HG03139 (cell line): ENCODE results near the gene TSGA10.
"Not testable (repeated sequence)": the region's sequence is repeated elsewhere in the genome, so short reads cannot be mapped to it uniquely, and the experiment has no call there.

ENCODE experiments used
- ATAC-seq: cut with Tn5 transposase; IDR thresholded peaks from one replicate; pipeline ENCODE4 v1.9.1; 2021; ENCODE audit not compliant: unreplicated experiment

Gene TSGA10

DNA sequence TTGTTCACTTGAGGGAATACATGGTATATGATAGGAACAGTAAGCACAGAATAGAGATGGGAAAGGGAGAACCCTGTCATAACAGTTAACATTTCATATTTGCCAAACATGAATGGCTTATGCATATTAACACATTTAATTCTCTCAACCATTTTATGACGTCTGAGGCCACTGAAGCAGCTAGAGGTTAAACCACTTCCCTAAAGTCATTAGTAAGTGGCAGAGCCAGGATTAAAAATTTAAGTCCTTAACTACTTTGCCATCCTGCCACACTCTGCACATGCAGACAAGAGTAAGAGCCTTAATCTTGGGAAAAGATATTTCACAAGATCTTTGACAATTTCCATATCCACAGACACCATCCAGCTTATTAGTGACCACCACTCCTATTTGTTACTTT, 2.1 kb upstream of the TSGA10 start:
- ATAC-seq, result no peak

DNA sequence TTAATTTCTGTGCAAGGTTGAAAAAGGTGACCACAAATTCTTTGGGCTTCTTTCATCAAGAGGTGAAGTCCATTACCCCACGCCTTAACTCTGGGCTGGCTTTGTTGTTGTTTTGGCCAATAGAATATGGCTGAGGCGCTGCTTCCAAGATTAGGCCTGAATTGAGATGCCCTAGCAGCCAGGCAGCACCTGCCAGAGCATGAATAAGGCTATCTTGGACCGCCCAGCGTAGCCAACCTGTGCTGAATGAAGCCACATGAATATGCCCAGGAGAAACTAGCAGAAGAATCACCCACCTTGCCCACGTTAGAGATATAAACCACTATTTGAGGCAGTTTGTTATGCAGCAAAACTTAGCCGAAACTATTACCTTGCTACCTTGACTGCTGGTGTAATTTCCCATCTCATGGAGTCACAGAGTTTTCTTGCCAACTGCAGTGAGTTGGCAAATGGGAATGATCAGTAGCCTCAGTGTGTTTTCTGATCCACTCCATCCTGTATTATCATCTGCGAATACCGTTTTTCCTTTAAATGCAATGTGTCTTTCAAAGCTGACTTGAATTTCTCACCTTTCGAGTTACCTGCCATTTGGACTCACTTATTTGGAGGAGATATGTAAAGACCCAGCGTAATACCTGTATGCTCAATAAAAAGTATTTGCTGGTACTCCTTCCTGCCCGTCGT, 679 bp downstream of the TSGA10 start:
- no peak for ATAC-seq

DNA sequence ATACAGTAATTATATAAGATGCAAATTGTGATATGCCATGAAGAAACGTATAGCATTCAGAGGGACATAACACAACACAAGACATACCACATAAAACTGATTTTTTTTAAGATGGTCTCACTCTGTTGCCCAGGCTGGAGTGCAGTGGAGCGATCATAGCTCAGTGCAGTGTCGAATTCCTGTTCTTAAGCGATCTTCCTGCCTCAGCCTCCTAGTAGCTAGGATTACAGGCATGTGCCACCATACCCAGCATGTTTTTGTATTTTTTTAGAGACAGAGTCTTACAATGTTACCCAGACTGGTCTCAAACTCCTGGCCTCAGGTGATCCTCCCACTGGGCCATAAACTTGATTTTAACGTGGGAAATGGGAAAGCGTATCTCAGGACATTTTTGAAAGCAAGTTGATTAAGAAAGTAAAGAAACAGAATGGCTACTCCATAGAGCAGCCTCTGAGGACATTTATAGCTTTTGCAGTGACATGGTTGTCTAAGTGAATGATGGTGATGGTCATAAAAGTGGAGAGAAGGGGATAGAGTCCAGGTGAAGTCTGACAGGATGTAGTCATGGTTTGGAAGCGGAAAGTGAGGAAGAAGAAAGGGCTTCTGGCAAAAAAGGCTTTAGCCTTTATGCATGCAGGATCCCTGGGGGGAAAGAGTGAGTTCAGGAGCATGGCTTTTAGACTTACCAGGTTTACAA, 2.4 kb downstream of the TSGA10 start:
- ATAC-seq, result no peak

DNA sequence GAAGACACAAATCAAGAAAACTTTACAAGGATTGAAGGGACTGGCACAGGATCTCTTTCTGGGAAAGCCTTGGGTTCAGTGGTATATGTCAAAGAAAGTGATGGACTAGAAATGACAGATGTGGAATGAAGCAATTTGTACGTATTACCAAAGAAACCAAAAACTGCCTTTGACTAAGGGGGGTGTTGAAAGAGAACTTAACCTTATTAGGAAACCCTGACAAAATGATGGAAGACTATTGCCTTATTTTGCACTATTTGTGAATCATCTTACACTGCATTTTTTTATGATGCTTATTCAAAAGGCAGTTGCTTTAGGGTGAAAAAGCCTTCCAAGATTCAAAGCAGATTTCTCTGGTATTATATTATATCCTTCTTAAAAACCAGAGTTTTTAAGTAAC, 4.0 kb downstream of the TSGA10 start:
- ATAC-seq, result no peak

DNA sequence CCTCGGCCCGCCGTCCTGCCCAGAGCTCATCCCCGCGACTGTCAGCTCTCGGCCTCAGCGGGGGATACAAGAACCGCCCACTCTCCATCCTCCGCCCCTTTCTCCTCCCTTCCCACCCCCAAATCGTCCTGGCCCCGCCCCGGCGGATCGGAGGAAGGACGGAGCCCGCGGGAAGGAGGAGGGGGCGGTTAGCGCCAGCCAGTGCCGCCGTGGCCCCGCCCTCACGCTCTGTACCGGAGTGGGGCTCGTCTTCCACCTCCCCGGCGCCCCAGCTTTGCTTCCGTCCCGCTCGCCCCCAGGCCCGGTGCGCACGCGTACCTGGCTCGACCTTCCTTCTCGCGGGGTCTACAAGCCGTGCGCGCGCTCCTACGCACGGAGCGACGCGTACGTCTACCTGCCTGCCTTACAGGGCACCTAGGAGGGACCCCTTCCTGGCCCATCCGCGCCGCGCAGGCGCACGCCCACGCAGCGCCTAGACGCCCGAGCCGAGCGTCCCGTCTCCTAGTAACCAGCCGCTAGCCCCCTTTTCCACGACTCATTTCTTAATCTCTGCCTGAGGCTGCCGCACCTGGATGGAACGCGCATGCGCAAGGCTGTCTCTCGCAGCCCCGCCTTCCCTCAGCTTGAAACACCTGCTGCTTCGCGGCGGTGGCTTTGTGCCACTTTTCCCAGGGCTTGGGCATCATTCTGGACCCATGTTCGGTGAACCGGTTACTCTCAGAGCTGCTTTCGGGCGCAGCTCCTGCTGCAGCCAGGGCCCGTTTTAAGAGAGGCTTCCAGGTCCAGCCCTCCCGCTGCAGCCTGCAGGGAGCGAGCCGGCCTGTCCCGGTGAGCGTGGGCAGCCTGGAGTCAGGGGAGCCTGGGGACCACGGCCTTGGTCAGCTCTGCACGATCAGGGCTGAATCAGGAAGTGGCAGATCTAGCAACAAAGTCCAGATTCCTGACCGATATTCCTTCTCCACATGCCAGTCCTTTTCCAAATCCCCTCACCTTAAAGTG, 13.3 kb downstream of the TSGA10 start, which contains the start of gene C2orf15:
C2orf15 (plus strand) TSS at position 598 of the 999 bp plus-strand sequence. CDS start 8,852 bp downstream, outside the sequence.
- peak; percentile 89 for ATAC-seq

DNA sequence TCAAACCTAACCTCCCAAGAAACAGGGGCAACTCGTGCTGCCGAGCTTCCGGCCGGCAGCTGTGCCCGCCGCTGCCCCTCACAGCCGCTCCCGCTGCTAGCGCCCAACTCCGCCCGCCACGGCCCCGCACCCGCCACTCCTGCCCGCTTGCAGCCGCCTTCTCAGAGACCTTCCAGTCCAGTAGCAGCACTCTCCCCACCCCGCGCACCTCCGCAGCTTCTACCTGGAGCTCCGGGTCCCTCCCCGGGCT, 14.0 kb downstream of the TSGA10 start:
- peak; percentile 24 for ATAC-seq

DNA sequence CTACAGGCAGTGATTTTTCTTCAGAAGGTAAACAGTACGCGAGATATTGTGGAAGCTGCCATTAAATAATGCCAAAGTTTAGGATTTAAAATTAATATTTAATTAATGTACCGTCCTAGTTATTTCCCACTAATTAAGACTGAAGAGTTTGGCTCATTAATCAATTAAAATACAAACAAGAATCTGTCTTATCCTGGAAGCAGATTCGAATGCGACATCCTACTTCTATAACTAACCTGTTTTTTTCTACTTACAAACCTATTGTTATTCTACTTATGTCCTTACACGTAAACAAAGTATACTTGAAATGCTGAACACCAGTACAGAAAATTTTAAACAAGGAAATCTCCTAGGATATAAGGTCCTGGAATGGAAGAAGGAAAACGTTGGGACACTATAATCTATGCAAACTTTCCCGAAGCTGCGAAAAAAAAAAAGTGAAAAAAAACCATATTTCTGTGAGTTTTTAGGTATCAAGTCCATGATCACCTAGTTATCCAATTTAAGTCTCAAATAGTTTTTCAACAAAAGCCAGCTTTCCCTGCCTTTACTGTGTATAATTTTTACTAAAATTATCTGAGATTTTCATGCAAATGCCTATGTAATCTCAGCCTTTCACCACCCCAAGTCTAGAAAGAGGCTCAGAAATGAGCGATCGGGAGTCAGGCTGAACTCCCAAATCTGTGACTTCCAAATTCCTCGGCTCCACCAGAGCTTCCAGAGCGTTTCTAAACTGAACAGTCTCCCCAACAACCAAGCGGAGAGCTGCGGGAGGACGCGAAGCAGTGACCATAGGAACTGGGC, 14.5 kb downstream of the TSGA10 start:
- ATAC-seq, result no peak

DNA sequence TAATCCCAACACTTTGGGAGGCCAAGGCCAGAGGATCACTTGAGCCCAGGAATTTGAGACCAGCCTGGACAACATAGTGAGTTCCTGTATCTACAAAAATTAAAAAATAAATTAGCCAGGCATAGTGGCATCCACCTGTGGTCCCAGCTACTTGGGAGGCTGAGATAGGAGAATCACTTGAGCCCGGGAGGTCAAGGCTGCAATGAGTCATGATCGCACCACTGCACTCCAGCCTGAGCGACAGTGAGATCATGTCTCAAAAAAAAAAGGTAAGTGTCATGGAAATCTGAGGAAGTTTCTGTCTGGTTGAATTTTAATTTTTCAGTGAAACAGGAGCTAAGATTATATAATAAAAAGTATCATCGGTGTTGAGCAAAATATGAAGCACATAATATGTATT, 15.7 kb downstream of the TSGA10 start:
- no peak for ATAC-seq

DNA sequence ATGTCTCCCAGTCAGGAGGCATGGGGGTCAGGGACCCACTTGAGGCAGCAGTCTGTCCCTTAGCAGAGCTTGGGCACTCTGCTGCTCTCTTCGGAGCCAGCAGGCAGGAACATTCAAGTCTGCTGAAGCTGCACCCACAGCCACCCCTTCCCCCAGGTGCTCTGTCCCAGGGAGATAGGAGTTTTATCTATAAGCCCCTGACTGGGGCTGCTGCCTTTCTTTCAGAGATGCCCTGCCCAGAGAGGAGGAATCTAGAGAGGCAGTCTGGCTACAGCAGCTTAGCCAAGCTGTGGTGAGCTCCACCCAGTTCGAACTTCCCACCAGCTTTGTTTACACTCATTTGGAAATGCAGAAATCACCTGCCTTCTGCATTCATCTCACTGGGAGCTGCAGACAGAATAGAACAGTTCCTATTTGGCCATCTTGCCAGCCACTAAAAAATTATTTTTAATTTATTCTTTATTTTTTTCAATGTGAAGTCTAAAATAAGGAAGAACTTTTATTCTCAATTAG, 19.6 kb downstream of the TSGA10 start:
- not testable (repeated sequence) for ATAC-seq

DNA sequence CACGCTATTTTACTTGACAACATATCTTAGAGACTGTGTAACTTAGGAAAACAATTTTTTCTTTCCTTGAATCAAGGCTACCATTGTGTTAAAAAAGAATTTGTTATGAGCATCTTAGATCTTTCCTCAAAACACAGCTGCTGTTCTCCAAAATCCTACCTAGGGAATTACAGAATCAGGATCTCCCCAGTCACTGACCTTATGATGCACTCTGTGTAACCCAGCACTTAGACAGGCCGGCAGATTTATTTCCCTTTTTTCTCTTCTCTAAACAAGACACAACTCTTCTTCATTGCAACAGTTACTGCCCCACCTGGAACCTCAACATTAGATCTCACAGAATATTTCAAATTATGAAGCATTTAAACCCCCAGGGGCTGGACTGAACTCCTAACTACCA, 26.8 kb downstream of the TSGA10 start:
- no peak for ATAC-seq

DNA sequence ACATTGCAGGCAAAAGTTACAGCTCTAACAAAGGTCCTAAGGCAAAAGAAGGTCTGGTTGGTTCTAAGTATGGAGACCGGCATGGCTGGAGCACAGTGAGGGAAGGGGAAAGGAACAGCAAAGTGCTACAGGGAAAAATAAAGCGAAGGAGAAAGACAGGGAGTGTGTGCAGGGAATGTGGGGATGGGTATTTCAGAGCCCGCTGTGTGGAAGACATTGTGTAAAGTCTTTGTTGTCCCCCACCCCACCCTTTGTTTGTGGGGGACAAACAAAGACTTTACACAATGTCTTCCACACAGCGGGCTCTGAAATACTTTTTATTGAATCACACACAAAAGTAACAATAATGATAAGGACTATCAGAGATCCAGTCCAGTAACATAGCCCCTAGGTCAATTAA, 42.1 kb downstream of the TSGA10 start:
- ATAC-seq, result no peak

DNA sequence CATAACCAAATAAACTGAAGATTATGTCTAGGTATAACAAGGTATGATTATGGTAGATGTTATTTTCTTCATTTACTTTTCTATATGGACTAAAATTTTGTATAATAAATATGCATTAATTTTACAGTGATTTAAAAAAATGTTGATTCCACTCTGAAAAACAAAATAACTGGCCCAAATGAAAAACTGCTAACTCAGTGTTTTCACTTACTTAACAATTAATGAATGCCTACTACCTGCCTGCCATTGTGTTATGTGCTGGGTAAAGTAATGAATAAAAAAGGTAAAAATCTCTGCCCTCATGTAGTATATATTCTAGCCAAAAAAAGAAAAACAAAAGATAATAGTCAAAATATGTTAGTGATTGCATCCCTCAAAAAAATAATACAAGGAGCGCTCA, 42.8 kb downstream of the TSGA10 start:
- ATAC-seq, result no peak

DNA sequence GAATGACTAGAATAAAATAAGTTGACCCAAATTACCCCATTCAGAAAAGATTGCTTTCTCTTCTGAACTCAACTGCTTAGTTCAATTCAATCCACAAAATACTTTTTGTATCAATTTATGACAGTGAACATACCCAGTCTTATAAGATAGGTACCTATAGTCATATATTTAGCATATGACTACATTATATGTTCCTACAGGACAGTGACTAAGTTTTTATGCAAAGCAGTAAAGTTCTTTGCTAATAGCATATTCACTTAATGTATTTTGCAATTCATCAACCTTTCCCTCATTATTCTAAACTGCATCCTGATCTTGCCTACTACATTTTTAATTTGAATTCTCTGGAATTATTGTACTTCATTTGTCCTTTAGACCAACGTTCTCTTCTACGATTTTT, 43.5 kb downstream of the TSGA10 start:
- no peak for ATAC-seq

DNA sequence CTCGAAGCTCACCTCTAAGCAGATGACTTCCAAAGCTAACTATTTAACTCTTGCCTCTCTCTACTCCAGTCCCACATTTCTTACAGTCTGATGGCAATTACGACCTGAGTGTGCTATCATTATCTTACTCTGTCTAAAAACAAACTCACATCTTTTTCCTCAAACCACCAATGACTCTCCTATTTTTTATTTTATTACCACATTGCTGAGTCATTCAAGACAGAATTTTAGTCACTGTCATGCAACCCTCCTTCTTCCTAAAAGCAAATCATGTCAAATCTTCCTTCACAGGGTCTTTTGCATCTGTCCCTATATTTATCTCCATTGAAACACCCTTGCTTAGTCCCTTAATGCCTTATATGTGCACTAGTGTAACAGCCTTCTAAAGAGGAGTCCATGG, 47.8 kb downstream of the TSGA10 start:
- no peak for ATAC-seq

DNA sequence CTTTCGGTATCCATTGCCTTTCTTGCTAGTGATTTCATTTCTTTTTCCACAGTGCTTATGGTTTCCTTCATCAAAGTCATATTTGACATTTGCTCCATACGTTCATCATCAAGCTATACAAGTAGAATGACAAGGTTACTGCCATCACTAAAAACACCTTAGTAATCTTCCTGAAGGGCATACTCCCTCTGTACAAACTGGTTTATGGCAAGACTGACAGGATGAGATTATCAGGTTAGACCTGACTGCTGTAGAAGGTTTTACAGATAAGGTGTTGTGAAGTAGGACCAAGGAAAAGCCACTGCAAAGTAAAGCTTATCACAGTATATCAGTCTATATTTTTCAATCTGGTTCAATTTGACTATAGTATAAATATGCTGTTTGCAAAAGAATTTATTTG, 50.7 kb downstream of the TSGA10 start:
- no peak for ATAC-seq

DNA sequence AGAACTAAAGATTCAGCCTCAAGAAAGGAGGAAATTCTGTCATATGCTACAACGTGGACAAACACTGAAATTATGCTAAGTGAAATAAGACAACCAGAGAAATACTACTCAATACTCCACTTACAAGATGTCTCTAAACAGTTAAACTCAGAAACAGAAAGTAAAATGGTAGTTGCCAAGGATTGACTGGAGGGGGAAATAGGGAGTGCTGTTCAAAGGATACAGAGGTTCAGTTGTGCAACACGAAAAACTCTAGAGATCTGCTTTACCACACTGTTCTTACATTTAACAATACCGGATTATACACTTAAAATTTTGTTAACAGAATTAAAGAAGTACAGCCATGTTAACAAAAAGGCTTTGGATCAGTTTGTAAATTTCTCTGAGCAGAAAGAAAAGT, 53.0 kb downstream of the TSGA10 start:
- ATAC-seq, result no peak

DNA sequence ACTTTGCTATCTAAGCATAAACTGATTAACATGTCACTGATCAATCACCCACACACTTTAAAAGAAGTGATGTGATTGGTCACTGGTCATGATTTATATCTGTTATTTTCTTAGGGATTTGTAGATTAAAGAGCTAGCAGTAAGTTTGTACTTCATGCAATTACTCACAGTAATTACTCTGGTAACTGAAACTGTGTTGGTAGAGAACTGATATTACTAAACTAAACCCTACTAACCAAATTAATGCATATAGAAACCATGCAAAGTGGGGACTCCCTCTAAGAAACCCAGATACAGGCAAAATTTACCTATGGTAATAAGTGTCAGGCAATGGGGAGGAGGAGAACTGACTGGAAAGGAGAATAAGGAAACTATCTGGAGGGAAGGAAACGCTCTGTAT, 58.0 kb downstream of the TSGA10 start:
- ATAC-seq, result no peak

DNA sequence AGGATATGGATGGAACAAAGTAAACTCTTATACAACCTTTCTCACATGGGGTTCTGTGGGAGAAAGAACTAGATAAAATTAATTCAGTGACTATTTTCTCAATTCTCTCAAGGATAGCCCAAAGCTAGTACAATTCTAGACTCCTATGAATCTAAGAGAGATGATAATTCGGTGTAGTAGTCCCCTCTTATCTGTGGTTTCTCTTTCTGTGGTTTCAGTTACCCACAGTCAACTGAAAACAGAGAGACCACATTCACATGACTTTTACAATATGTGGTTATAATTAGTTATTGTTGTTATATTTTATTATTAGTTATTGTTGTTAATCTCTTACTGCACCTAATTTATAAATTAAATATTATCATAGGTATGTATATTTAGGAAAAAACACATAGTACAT, 66.7 kb downstream of the TSGA10 start:
- ATAC-seq, result no peak

DNA sequence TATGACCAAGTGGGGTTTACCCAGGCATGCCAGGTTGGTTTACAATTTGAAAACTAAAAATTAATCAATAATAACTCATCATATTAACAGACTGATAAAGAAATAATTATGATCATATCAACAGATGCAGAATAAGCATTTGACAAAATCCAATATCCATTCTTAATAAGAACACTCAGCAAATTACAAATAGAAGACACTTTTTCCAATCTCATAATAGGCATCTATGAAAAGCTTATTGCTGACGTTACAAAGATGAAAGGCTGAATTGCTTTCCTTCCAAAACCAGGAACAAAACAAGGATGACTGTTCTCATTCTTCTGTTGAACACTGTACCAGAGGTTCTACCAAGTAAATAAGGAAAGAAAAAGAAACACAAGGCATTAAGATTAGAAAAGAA, 68.4 kb downstream of the TSGA10 start:
- ATAC-seq, result no peak

DNA sequence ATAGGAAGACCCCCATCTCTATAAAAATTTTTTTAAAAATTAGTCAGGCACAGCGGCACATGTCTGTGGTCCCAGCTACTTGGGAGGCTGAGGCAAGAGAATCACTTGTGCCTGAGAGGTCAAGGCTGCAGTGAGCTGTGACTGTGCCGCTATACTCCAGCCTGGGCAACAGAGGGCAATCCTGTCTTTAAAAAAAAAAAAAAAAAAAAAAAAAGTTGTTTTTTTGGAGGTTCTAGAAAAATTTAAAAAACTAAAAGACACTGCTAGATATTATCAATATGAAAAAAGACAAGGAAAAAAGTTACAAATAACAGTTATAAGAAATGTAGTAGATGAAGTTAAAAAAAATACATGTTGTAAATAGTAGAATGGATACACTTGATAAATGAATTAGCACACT, 69.3 kb downstream of the TSGA10 start:
- no peak for ATAC-seq

DNA sequence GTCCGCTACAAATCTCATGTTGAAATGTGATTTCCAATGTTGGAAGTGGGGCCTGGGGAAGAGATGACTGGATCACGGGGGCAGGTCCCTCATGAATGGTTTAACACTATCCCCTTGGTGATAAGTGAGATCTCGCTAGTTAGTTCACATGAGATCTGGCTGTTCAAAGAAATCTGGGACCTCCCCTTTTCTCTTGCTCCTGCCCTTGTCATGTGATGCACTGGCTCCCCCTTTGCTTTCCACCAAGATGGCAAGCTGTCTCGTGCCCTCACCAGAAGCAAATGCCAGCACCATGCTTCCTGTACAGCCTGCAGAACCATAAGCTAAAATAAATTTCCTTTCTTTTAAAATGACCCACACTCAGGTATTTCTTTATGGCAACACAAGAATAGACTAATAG, 70.5 kb downstream of the TSGA10 start:
- no peak for ATAC-seq
